Activated CD8-positive, alpha-beta memory T cell treated with anti-CD3 and anti-CD28 coated beads for 48 hours (primary cell): Measurements from ENCODE around the gene TACC2.

Experiments used
- DNase-seq, 3 experiments: peaks; one replicate each; pipeline ENCODE4 v3.0.0-alpha.2; 2020; ENCODE audit warnings: low read depth in 2 of 3, low spot score in 2 of 3

TACC2 gene

GRCh38 chr10:122120008-122120744, 131.2 kb downstream of the TACC2 start:
- no peak for DNase-seq

GRCh38 chr10:122121059-122121458, 132.1 kb downstream of the TACC2 start:
- DNase-seq = no peak

DNA sequence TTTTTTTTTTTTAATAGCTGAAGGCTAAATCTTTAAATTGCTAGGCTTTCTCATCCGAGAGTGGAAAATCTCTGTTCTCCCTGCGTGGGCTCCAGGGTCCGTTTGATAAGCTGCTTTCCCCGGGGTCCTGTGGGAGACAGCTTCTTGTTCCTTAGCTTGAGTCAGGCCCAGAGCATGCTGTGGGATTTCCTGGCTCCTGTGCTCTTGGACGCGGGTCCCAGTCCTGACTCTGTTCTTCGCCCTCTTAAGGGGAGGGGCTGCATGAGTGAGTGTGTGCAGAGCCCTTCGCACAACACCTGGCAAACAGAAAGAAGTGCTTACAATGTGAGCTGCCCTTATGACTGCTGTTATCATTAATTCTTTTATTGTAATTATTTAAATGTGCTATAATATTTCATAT, 133.5 kb downstream of the TACC2 start:
- no peak for DNase-seq

GRCh38 chr10:122123186-122123585, 134.2 kb downstream of the TACC2 start:
- no peak for DNase-seq

GRCh38 chr10:122124342-122124741, 135.4 kb downstream of the TACC2 start:
- DNase-seq = no peak

DNA sequence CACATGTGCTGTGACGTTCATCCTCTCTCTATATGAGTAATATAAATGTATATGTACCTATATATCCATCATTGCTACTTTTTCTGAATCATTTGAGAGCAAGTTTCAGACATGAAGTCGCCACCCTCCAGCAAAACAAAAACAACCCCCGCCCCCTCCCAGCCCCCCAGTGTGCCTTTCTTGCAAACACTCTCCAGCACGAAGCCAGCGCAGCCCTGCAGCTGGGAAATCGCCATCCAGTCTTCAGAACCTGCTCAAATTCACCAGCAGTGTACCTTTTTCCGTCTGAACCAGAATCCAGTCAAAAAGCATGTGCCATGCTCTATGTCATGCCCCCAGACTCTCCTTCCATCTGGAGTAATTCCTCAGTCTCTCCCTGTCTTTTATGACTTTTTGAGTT, 135.8 kb downstream of the TACC2 start:
- no peak for DNase-seq

DNA sequence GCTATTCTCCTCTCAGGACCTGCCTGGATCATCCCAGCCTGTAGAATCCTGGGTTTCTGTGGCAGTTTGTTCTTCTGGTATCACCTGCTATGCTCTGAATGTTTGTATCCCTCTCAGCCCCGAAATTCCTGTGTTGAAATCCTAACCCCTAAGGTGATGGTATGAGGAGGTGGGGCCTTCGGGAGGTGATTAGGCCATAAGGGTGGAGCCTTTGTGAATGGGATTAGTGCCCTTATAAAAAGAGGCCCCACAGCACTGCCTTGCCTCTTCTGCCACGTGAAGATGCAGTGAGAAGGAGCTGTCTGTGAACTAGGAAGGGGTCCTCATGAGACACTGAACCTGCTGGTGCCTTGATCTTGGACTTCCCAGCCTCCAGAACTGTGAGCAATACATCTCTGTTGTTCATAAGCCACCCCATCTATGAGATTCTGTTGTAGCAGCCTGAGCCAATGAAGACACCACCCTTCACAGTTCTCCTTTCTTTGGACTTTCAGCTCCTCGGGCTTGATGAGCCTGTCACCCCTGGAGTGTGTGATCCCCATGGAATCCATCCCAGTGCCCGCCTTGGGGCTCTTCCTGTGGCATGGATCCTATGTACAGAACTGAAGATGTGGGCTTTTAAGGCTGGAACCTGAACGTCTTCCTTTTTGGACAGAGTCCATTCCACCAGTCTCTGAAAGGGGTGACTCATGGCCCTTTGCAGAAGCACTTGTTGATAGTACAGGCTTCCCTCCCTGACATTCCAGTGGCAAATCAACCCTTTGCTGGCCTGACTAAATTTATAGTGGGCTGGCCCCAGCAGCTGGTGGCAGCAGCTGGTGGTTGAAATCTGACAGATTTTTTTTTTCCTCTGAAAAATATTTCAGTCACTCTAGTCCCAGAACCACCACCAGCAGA, 138.0 kb downstream of the TACC2 start:
- DNase-seq = no peak

- no peak for DNase-seq
These were observed 139.0 kb downstream of the TACC2 start for GRCh38 chr10:122127943-122128342.

GRCh38 chr10:122128357-122128756, 139.4 kb downstream of the TACC2 start:
- no peak for DNase-seq

DNA sequence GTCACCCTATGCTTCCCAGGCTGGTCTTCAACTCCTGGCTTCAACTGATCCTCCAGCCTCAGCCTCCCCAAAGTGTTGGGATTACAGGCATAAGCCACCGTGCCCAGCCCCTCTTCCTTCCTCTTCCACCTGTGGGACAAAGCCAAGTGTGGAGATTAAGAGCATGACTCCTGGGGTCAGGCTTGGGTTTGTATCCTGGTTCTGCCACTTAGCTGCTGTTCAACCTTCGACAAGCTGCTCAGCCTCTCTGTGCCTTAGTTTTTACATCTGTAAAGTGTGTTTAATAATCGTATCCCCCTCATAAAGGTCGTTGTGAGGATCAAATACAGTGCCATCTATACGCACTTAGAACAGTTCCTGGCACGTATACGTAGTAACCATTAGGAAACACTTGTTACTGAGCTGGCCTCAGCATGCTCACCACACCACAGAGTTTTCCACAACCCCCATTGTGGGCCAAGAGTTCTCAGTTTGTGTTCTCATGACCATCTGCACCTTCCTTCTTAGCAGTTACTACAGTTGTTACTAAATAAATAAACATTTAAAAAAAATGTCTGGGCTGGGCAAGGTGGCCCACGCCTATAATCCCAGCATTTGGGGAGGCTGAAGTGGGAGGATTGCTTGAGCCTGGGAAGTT, 141.6 kb downstream of the TACC2 start:
- no peak for DNase-seq

DNA sequence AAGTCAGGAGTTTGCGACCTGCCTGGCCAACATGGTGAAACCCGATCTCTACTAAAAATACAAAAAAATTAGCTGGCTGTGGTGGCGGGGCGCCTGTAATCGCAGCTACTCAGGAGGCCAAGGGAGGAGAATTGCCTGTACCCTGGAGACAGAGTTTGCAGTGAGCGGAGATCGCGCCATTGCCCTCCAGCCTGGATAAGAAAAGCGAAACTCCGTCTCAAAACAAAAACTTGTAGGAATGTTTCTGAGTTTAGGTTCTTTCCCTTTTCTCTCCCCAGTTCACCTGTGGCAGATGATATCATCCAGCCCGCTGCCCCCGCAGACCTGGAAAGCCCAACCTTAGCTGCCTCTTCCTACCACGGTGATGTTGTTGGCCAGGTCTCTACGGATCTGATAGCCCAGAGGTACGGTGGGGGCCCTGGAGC, 143.4 kb downstream of the TACC2 start:
- DNase-seq = no peak

DNA sequence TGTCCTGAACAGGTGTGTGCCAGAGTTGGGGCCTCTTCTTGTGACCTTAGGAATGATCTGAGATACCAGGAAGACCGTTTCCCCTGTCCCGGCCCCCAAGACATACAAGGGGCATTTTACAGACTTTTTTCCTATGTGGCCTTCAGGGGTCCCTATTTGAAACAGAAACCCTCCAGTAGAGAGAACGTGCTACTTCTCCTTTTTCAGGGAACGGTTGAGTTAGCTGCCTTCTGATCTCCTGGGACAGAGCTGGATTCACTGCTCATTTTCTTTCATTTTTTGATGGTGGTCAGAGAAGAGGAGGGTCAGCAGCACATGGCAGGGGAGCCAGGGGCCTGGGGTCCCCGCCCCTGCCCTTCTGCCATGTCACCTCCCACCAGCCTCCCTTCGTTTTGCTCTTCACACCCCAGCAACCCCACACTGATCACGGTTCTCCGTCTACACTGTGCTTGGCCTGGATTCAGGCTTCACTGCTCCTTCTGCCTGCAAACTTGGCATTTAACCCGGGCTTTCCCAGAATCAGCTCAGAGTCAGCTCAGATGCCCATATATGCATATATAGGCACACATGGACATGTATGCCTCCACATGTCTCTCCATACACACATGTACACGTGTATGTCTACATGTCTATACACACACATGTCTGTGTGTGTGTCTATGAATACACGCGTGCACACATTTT, 144.1 kb downstream of the TACC2 start:
- no peak for DNase-seq

GRCh38 chr10:122135251-122136025, 146.5 kb downstream of the TACC2 start:
- no peak for DNase-seq

- no peak for DNase-seq
These were observed 150.1 kb downstream of the TACC2 start for GRCh38 chr10:122138831-122139625.

- DNase-seq = no peak
These were observed 150.7 kb downstream of the TACC2 start for GRCh38 chr10:122139627-122140170.

DNA sequence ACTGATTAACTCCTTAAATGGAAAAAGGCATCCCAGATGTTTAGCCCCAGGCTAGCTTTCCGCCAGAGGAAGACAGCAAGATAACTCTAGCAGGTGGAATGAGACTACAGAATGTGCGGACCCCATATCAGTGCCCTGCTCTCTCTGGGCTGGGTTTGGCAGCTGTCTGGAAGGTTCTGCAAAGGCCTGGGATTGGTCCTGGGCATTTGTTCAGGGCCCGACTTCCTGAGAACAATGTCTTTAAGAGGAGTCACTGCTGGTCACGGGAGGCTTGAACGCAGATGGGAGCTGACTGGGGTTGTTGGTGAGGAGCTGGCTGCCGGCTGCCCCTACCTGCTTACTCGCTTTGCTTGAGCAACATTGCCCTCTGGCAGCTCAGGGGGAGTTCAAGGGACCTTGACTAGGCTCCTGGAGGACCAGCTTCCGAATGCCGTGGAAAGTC, 151.5 kb downstream of the TACC2 start:
- DNase-seq = no peak

- no peak for DNase-seq
These were observed 152.1 kb downstream of the TACC2 start for GRCh38 chr10:122140941-122141623.

- no peak for DNase-seq
These were observed 153.1 kb downstream of the TACC2 start for GRCh38 chr10:122141821-122142640.
